B cell (primary cell): Measurements from ENCODE around the gene DUSP16. TPM values are rescaled to one million over a fixed set of nuclear protein-coding genes. Genes with fewer than 3 reads are reported as not detected.

Experiments
- ATAC-seq: fragments of 200-7000 bp; cut with Tn5 transposase; one replicate; pipeline ENCODE4 v1.10.0; 2021; ENCODE audit warnings: low read depth, mild to moderate bottlenecking, moderate number of reproducible peaks, moderate library complexity
- CTCF ChIA-PET: fragments of 350-600 bp; sonication (Branson Sonifier 250); formaldehyde crosslinking; loops from one replicate; lab custom pipeline; 2021; ENCODE audit warnings: antibody characterized with exemption, inconsistent platforms; lab: Charles Lee
- POLR2A ChIA-PET: fragments of 350-600 bp; sonication (Branson Sonifier 250); formaldehyde crosslinking; loops from one replicate; lab custom pipeline; 2021; ENCODE audit warnings: antibody characterized with exemption; lab: Charles Lee
- DNase-seq: peaks from one replicate; pipeline ENCODE4 v3.0.0; 2013
- H2AFZ ChIP-seq: 2 replicates; pipeline ENCODE4 v1.6.1; 2012; ENCODE audit warnings: mild to moderate bottlenecking, low read depth, low read length; ENCODE audit not compliant: insufficient read depth, poor library complexity, severe bottlenecking
- H3K27ac ChIP-seq, 2 donors: 1 replicate in 1 of 2; 2 replicates in 1 of 2; pipeline ENCODE4 v1.5.1; 2012 to 2013; ENCODE audit warnings: low read length in 2 of 2, mild to moderate bottlenecking in 2 of 2, moderate library complexity in 1 of 2
- H3K27me3 ChIP-seq, 4 experiments: fragments of 200-600 bp in 1 of 4; sonication (generic) in 1 of 4; replicated peaks in 1 of 4; 1 replicate in 2 of 4; 2 replicates in 2 of 4; pipeline versions ENCODE4 v1.6.1 to v1.7.0; 2013 to 2016; ENCODE audit warnings: low read length in 3 of 4, mild to moderate bottlenecking in 2 of 4, mixed read lengths in 1 of 4, moderate library complexity in 1 of 4; ENCODE audit not compliant: insufficient read depth in 4 of 4, control insufficient read depth in 3 of 4; ENCODE audit errors: control extremely low read depth in 1 of 4
- H3K36me3 ChIP-seq, 2 experiments: replicated peaks in 1 of 2; 1 replicate in 1 of 2; 2 replicates in 1 of 2; pipeline versions ENCODE4 v1.6.1 to v1.7.1; 2013; ENCODE audit warnings: low read length in 1 of 2; ENCODE audit not compliant: insufficient read depth in 2 of 2, control insufficient read depth in 1 of 2; ENCODE audit errors: control extremely low read depth in 1 of 2, extremely low read depth in 1 of 2
- H3K4me1 ChIP-seq, 2 donors: fragments of 200-600 bp in 1 of 2; sonication (generic) in 1 of 2; 1 replicate in 1 of 2; 2 replicates in 1 of 2; pipeline versions ENCODE4 v1.5.1 to v1.6.1; 2013 to 2017; ENCODE audit warnings: low read length in 2 of 2; ENCODE audit not compliant: control insufficient read depth in 2 of 2, insufficient read depth in 2 of 2
- H3K4me2 ChIP-seq: replicated peaks from 2 replicates; pipeline ENCODE3; 2012; ENCODE audit warnings: mild to moderate bottlenecking, low read depth, low read length; ENCODE audit not compliant: poor library complexity, severe bottlenecking
- H3K4me3 ChIP-seq, 5 experiments: fragments of 200-600 bp in 1 of 5; sonication (generic) in 1 of 5; 1 replicate in 3 of 5; 2 replicates in 2 of 5; pipeline versions ENCODE4 v1.5.1 to v1.7.0; 2011 to 2016; ENCODE audit warnings: low read length in 4 of 5, mild to moderate bottlenecking in 4 of 5, low read depth in 2 of 5, control low read depth in 1 of 5, moderate library complexity in 1 of 5; ENCODE audit not compliant: insufficient read depth in 1 of 5; ENCODE audit errors: control extremely low read depth in 1 of 5, extremely low read depth in 1 of 5
- H3K79me2 ChIP-seq: fragments of 200-600 bp; sonication (generic); one replicate; pipeline ENCODE4 v1.6.0; 2016; ENCODE audit warnings: low read length; ENCODE audit not compliant: control insufficient read depth, insufficient read depth
- H3K9ac ChIP-seq: fragments of 200-600 bp; sonication (generic); 2 replicates; pipeline ENCODE4 v1.6.1; 2017; ENCODE audit warnings: mild to moderate bottlenecking, low read length, moderate library complexity
- H3K9me3 ChIP-seq, 3 donors: one replicate each; pipeline versions ENCODE4 v1.6.1 to v1.7.1; 2013; ENCODE audit warnings: low read length in 2 of 3; ENCODE audit not compliant: control insufficient read depth in 2 of 3, insufficient read depth in 1 of 3; ENCODE audit errors: control extremely low read depth in 1 of 3
- H4K20me1 ChIP-seq: 2 replicates; pipeline ENCODE4 v1.6.0; 2012; ENCODE audit warnings: mild to moderate bottlenecking, low read length; ENCODE audit not compliant: insufficient read depth, control insufficient read depth, poor library complexity, severe bottlenecking
- H3K27ac Mint-ChIP-seq: one replicate; pipeline ENCODE4 v1.8.0; 2021; ENCODE audit warnings: mixed read lengths
- H3K27me3 Mint-ChIP-seq: one replicate; pipeline ENCODE4 v1.8.0; 2021; ENCODE audit warnings: mixed read lengths
- H3K4me1 Mint-ChIP-seq: one replicate; pipeline ENCODE4 v1.8.0; 2021; ENCODE audit warnings: mixed read lengths
- H3K4me3 Mint-ChIP-seq: one replicate; pipeline ENCODE4 v1.8.0; 2021; ENCODE audit warnings: mixed read lengths
- H3K9me3 Mint-ChIP-seq: one replicate; pipeline ENCODE4 v1.8.0; 2022; ENCODE audit warnings: mixed read lengths; ENCODE audit not compliant: insufficient read depth
- CTCF ChIP-seq: fragments of 200-600 bp; IDR thresholded peaks from one replicate; pipeline ENCODE4 v1.8.0; 2022; ENCODE audit warnings: antibody characterized with exemption, mild to moderate bottlenecking
- EZH2 ChIP-seq: IDR thresholded peaks from 2 replicates; pipeline ENCODE4 v1.6.1; 2012; ENCODE audit warnings: borderline replicate concordance, low read depth, mild to moderate bottlenecking, moderate library complexity, low read length; ENCODE audit not compliant: insufficient read depth, poor library complexity, severe bottlenecking
- WGBS: methylation state at CpG from one replicate; pipeline ENCODE4 v1.1.5; 2013; ENCODE audit warnings: missing lambda C conversion rate; ENCODE audit not compliant: insufficient coverage; 5-methylcytosine and 5-hydroxymethylcytosine counted together
- intact Hi-C: fragments of 100-400 bp; cut with micrococcal nuclease; formaldehyde crosslinking; loops from one replicate; pipeline ENCODE4 v1.10.0; 2022
- polyA plus RNA-seq: library from polyadenylated mRNA; depleted of rRNA; stranded (reverse); fragments of >200 nt; gene quantifications from 2 replicates; pipeline ENCODE4 v1.2.3, GENCODE V29; 2012
- total RNA-seq, 2 donors: library from RNA; stranded (reverse); fragments of 120-200 nt in 1 of 2; gene quantifications; 1 replicate in 1 of 2; 2 replicates in 1 of 2; pipeline versions ENCODE4 v1.2.3 to v1.2.4, GENCODE V29; 2013 to 2022

DUSP16 gene
- total and polyA plus RNA-seq, 2 donors (not counting 1 experiment from before 2014, with no cell fraction given): 0.37 to 5.6 TPM

DNA sequence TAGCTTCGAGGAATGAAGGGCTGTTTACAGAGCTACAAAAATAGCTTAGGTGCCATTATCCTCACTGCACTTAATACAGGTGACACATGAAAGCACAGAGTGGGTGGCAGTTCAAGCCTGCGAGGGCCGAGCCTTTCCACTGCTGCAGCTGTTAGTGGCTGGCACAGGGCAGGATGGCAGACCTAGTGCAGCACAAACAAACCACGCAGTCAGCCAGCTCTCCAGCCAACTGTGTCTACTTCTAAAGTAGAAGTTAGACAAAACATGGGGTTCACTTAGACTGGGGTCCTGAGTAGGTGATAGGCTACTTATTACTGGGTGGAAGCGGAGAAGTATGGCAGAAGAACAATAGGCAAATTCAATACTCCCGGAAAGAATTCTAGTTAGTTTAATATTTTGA, 95.4 kb downstream of the DUSP16 start:
- peaks cover 2 to 33% of the 10 kb centered on the region in 2 experiments for H3K36me3 ChIP-seq
- peaks cover 0 to 6% of the 10 kb centered on the region in 2 donors for H3K4me1 ChIP-seq
- ChIA-PET CTCF (no interaction called here), POLR2A (no interaction called here)
- 100% methylated on average over 1 of the region's 6 CpGs for WGBS
- Mint-ChIP-seq H3K27ac (no peak overlapping the region), H3K4me1 (peaks cover 19% of the 10 kb centered on the region), H3K4me3 (no peak overlapping the region), H3K27me3 (no peaks in the 10 kb centered on the region), H3K9me3 (no peaks in the 10 kb centered on the region)
- no peak overlapping the region for H3K4me3 ChIP-seq
- no peak overlapping the region for H3K4me2 ChIP-seq
- no peaks in the 10 kb centered on the region for H3K9me3 ChIP-seq
- intact Hi-C loops: no loop called here
- TF ChIP-seq CTCF (no peak), EZH2 (no peak)
- H4K20me1 ChIP-seq: no peaks in the 10 kb centered on the region
- no peaks in the 10 kb centered on the region for H3K27me3 ChIP-seq
- DNase-seq (no peak), ATAC-seq (peak; percentile 10)
- H3K27ac ChIP-seq: no peak overlapping the region
- H2AFZ ChIP-seq: no peak overlapping the region
- H3K79me2 ChIP-seq: no peaks in the 10 kb centered on the region
- no peak overlapping the region for H3K9ac ChIP-seq

DNA sequence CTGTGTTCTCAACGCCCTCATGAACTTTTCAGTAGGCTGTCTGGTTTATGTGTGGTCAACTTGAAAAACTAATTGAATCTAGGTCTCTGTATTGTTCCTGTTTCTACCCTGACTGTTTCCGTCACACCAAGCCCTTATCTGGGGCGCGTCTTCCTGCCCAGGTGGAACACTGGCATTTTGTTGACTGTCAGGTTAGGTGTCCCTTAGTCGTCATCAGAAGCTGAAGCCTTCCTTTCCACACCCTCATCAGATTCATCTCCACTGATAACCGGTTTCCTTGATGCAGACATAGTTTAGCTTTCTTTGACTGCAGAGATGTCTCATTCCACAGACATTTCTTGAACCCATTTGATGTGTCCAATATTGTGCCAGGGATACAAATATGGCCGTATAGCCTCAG, 96.5 kb downstream of the DUSP16 start:
- H3K9me3 ChIP-seq: no peaks in the 10 kb centered on the region
- Mint-ChIP-seq H3K27ac (no peak overlapping the region), H3K4me1 (peaks cover 18% of the 10 kb centered on the region), H3K4me3 (no peak overlapping the region), H3K27me3 (no peaks in the 10 kb centered on the region), H3K9me3 (no peaks in the 10 kb centered on the region)
- H3K4me3 ChIP-seq: no peak overlapping the region
- no peak overlapping the region for H3K9ac ChIP-seq
- H3K4me1 ChIP-seq: peaks cover 0 to 5% of the 10 kb centered on the region in 2 donors
- WGBS: 75% methylated on average over 6 of the region's 7 CpGs
- CTCF ChIA-PET: interaction anchor here (0.5 to 1.8 kb wide), 2 partner anchors 13 to 964 kb away, joined by 3 to 4 read pairs; no protein-coding TSS in a partner anchor
- H3K4me2 ChIP-seq: no peak overlapping the region
- no peaks in the 10 kb centered on the region for H4K20me1 ChIP-seq
- ATAC-seq (no peak), DNase-seq (peak; percentile 12)
- H2AFZ ChIP-seq: no peak overlapping the region
- TF ChIP-seq CTCF: no peak
- no peak for TF ChIP-seq EZH2
- POLR2A ChIA-PET: interaction anchor here (0.5 kb wide), 1 partner anchor 141 kb away, joined by 3 read pairs; no protein-coding TSS in a partner anchor
- no peaks in the 10 kb centered on the region for H3K27me3 ChIP-seq
- no peaks in the 10 kb centered on the region for H3K79me2 ChIP-seq
- no peak overlapping the region for H3K27ac ChIP-seq
- intact Hi-C loops: no loop called here
- peaks cover 2 to 30% of the 10 kb centered on the region in 2 experiments for H3K36me3 ChIP-seq
